Motor neuron (in vitro differentiated cells): Measurements from ENCODE around the gene C20orf204. TPM values are rescaled to one million over a fixed set of nuclear protein-coding genes. Genes with fewer than 3 reads are reported as not detected.
"Not testable (repeated sequence)": the region's sequence is repeated elsewhere in the genome, so short reads cannot be mapped to it uniquely, and the experiment has no call there.

Experiments
- ATAC-seq, 8 experiments: fragments of 200-7000 bp; cut with Tn5 transposase; replicated peaks in 6 of 8; 2 replicates each; pipeline ENCODE4 v1.8.0; 2021; ENCODE audit warnings: mild to moderate bottlenecking in 8 of 8, moderate library complexity in 8 of 8
- H3K27ac ChIP-seq, 2 donors: fragments of 250-450 bp; sonication (Bioruptor Pico); 2 replicates each; pipeline ENCODE4 v1.9.0; 2021; ENCODE audit warnings: antibody characterized with exemption in 2 of 2, mild to moderate bottlenecking in 2 of 2, moderate library complexity in 1 of 2
- H3K4me1 ChIP-seq, 2 donors: fragments of 250-450 bp; sonication (Bioruptor Pico); replicated peaks in 1 of 2; 2 replicates each; pipeline ENCODE4 v1.6.1; 2021; ENCODE audit warnings: antibody characterized with exemption in 2 of 2, mild to moderate bottlenecking in 2 of 2, moderate library complexity in 1 of 2
- H3K4me3 ChIP-seq, 5 donors: fragments of 250-450 bp; sonication (Bioruptor Pico); 2 replicates each; pipeline ENCODE4 v1.9.0; 2021; ENCODE audit warnings: antibody characterized with exemption in 5 of 5, mild to moderate bottlenecking in 5 of 5, moderate library complexity in 4 of 5
- WGBS, 10 experiments: fragments of 450-650 bp; shearing (Covaris generic); methylation state at CpG; one replicate each; pipeline ENCODE4 v1.0.0; 2022; 5-methylcytosine and 5-hydroxymethylcytosine counted together
- in situ Hi-C, 9 experiments: fragments of 400-800 bp; cut with MboI; loops; one replicate each; pipeline ENCODE4 v1.15.0; 2021; ENCODE audit warnings: low sequenced_read_pairs in 9 of 9, low pct_unique_long_range_greater_than_20kb in 2 of 9; ENCODE audit not compliant: unreplicated experiment in 9 of 9
- total RNA-seq, 8 experiments: library from RNA; unstranded; fragments of 300-600 nt; gene quantifications; 2 replicates each; pipeline versions ENCODE4 v1.2.3 to v1.2.4, GENCODE V29; 2022

The C20orf204 gene
- total RNA-seq = 1 to 10 TPM in 4 of 8 experiments, under 1 TPM in 4; 0.61 to 2.5 (median 1.0) TPM

DNA sequence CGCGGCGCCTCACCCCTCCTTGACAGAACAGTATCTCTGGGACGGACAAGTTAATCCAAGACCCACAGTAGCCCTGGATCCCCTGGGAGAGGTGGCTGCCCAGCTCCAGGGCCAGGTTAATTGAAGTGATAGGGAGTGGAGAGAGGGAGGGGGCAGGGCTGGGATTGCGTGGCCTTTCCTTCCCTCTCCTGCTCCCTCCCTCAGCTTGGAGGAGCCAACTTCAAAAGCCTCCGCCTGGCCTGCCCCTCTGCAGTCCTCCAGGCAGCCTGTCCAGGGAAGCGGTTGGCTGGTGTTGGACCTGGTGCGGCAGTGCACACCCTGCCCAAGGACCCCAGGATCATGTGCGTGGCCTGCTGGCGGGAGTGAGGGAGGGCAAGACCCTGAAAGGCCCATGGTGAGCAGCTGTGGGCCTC lies at the start of gene C20orf204:
Gene C20orf204, plus strand, starts transcription at position 250 of the 413 bp plus-strand sequence. Its CDS starts 142 bp downstream, at position 392.
- in situ Hi-C loops = no loop called here

DNA sequence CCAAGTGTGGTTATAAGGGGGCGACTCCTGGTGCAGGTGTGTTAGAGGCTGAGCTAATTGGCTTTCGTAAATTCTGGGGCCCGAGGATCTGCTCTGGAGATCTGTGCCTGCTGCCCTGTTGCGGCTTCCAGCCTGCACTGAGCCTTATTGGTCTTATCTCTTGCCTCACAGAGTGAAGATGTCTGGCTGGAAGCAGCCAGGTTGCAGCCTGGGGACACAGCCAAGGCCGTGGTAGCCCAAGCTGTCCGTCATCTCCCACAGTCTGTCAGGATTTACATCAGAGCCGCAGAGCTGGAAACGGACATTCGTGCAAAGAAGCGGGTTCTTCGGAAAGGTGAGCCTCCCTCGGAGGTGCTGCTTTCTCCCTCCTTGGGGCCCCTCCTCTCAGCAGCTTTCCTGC lies 35.1 kb upstream of the C20orf204 start:
- 80 to 100% (median 96%) methylated on average over 1 to 6 of the region's 12 CpGs; no CpG with 5 or more reads in 3 of the 10 experiments for WGBS, 10 experiments
- Histone ChIP-seq H3K4me3 (no peak overlapping the region), H3K27ac (no peak overlapping the region), H3K4me1 (no peaks in the 10 kb centered on the region)
- ATAC-seq = no peak
- in situ Hi-C loops = no loop called here

More for the DNA sequence above, at the start of gene C20orf204:
- Histone ChIP-seq H3K4me1 (peaks cover 22 to 23% of the 10 kb centered on the region in 2 donors), H3K27ac (no peak within 1 kb of the TSS), H3K4me3 (no peak within 1 kb of the TSS)
- peak in 1 of 8 experiments; percentile 7 for ATAC-seq
- WGBS, 10 experiments = 73% methylated on average over 5 of the region's 10 CpGs; no CpG with 5 or more reads in 9 of the 10 experiments

DNA sequence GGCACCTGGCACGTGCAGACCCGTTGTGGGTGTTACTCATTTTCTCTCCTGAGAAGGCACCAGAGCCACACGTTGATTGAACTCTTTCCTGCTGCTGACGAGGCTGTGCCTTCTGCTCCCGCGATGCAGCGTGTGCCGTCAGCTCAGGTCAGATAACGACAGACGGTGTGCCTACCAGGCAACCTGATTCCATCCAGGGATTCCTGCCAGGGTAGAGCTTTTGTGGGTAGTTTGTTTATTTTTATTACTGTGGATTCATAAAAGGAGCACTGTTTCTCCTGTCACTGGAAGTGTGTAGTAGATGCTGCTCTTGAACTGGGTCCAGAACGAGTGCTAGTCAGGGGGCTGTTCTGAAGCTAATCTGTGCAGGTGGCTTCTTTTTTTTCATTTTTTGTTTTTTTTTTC lies 34.4 kb upstream of the C20orf204 start:
- no peak for ATAC-seq
- no peak overlapping the region for H3K27ac ChIP-seq
- in situ Hi-C loops = no loop called here

GRCh38 chr20:64003960-64004725 lies 31.8 kb upstream of the C20orf204 start:
- ATAC-seq = peak in 3 of 8 experiments; percentile 86 to 99 (median 97)
- 42 to 100% (median 80%) methylated on average over 1 to 4 of the region's 7 CpGs; no CpG with 5 or more reads in 1 of the 10 experiments for WGBS, 10 experiments
- no peak overlapping the region for H3K4me3 ChIP-seq
- no peak overlapping the region for H3K27ac ChIP-seq
- H3K4me1 ChIP-seq = no peaks in the 10 kb centered on the region
- in situ Hi-C loops = no loop called here

More for the DNA sequence above, 34.4 kb upstream of the C20orf204 start:
- H3K4me1 ChIP-seq = no peaks in the 10 kb centered on the region
- WGBS, 10 experiments = 22 to 100% (median 91%) methylated on average over 1 to 11 of the region's 11 CpGs; no CpG with 5 or more reads in 2 of the 10 experiments
- H3K4me3 ChIP-seq = no peak overlapping the region

DNA sequence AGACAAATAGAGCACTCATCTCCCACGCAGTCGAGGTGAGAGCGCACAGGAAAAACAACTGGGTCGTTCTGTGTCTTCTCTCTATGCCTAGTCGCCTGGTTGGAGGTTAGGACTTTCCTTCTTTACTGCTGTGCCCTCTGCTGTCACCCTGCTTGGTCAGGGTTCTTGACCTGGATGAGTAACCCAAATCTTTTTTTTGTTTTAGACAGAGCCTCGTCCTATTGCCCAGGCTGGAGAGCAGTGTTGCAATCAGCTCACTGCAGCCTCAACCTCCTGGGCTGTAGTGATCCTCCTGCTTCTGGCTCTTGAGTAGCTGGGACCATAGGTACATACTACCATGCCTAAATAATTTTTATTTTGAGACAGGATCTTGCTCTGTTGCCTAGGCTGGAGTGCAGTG lies 30.6 kb upstream of the C20orf204 start:
- Histone ChIP-seq H3K4me3 (no peak overlapping the region), H3K27ac (no peak overlapping the region), H3K4me1 (no peaks in the 10 kb centered on the region)
- in situ Hi-C loops = no loop called here
- WGBS, 10 experiments = 80 to 100% (median 97%) methylated on average over 2 to 6 of the region's 6 CpGs; no CpG with 5 or more reads in 3 of the 10 experiments
- no peak for ATAC-seq

DNA sequence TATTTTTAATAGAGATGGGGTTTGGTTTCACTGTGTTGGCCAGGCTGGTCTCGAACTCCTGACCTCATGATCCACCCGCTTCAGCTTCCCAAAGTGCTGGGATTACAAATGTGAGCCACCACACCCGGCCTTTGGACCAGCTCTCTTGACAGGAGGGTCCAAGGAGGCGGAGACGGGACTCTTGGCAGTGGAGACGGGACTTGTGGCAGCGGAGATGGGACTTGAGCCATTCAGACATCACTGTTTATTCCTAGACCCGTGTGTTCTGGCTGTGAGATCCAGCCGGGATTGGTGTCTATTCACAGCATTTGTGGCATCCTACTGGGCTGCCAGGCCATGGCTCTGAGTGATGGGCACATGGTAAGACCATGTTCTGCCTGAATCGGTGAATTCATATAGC lies 29.5 kb upstream of the C20orf204 start:
- ATAC-seq = no peak
- WGBS, 10 experiments = 20 to 98% (median 92%) methylated on average over 1 to 9 of the region's 10 CpGs; no CpG with 5 or more reads in 5 of the 10 experiments
- in situ Hi-C loops = no loop called here

DNA sequence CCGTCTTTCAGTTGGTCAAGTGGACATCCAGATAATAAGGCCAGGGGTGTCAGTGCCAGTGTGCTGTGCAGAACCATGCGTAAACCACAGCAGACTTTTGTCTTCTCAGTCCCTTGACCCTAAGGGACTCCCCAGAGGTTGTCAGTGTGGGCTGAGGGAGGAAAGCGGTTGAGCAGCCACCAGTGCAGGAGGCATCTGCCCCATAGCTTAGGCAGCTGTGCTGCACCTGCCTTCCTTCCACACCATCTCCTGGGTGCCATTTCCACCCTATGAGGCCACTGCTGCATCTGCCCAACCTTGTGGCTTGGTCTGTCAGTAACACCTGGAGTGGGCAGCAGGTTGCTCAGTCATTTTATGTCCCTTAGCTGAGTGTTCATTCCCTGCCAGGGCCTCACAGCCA lies 29.1 kb upstream of the C20orf204 start:
- no peaks in the 10 kb centered on the region for H3K4me1 ChIP-seq
- H3K27ac ChIP-seq = no peak overlapping the region
- WGBS, 10 experiments = 93 to 100% (median 100%) methylated on average over 1 to 2 of the region's 3 CpGs; no CpG with 5 or more reads in 6 of the 10 experiments
- ATAC-seq = no peak
- in situ Hi-C loops = no loop called here
- no peak overlapping the region for H3K4me3 ChIP-seq

More for the DNA sequence above, 29.5 kb upstream of the C20orf204 start:
- Histone ChIP-seq H3K4me3 (no peak overlapping the region), H3K27ac (no peak overlapping the region), H3K4me1 (no peaks in the 10 kb centered on the region)

DNA sequence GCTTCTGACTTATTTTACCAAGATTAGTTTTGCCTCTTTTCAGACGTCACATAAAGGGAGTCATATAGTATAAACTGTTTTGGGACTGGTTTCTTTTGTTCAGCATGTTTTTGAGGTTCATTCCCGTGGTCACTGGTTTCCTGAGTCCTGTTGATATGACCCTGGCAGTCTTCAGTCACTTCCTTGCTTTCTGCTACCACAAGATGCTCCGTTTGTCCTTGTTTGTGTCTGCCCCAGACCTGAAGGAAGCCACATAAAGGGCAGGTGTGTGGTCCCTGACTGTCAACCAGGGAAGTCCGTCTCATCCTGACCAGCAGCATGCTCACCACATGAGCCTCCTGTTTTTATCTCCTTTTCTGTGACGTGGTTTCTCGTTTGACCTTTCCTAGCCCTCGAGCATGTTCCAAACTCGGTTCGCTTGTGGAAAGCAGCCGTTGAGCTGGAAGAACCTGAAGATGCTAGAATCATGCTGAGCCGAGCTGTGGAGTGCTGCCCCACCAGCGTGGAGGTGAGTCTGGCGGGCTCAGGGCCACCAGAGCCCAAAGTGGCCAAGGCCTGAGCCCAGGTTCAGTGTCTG lies 26.1 kb upstream of the C20orf204 start:
- 73 to 96% (median 83%) methylated on average over 2 to 11 of the region's 13 CpGs; no CpG with 5 or more reads in 2 of the 10 experiments for WGBS, 10 experiments
- in situ Hi-C loops = no loop called here
- Histone ChIP-seq H3K4me1 (no peaks in the 10 kb centered on the region), H3K4me3 (no peak overlapping the region), H3K27ac (no peak overlapping the region)
- ATAC-seq = no peak

DNA sequence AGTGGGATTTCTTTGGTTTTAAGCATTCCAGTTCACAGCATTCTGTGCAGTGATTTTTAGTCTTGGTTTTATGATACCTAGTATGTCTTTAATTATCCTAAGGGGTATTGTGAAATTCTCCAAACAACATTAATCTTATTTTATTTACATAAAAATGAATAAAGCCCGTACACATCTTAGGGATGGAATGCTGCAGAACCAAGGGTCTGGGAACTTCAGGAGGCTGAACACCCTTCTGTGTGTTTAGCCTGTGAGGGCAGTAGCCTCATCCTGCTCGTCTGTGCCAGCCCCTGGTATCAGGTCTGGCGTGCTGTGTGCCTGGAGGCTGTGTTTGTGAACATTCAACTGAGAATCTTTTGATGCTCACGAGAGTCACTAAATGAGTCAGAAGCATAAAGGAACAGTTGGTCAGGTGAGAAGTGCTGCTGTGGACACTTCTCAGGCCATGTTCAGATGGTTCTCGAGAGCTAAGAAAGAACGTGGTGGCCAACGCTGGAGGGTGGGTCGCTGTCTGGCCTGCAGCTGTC lies 25.2 kb upstream of the C20orf204 start:
- 0 to 97% (median 83%) methylated on average over 1 to 5 of the region's 8 CpGs; no CpG with 5 or more reads in 3 of the 10 experiments for WGBS, 10 experiments
- H3K4me3 ChIP-seq = no peak overlapping the region
- ATAC-seq = peak in 3 of 8 experiments; percentile 37 to 85 (median 37)
- H3K27ac ChIP-seq = no peak overlapping the region
- in situ Hi-C loops = no loop called here
- no peaks in the 10 kb centered on the region for H3K4me1 ChIP-seq

DNA sequence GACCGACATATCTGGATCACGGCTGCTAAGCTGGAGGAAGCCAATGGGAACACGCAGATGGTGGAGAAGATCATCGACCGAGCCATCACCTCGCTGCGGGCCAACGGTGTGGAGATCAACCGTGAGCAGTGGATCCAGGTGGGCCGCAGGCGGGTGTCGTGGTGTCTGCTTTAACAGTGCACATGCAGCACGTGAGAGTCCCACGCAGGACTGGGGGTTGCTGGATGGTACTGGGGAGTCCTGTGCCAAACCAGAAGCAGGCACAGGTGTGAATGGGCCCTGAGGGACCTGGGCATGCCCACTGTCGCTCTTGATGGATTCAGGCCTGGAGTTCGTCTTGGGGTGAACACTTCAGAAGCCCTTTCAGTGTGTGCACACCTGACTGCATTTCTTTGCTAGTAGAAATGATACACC lies 24.6 kb upstream of the C20orf204 start:
- no peaks in the 10 kb centered on the region for H3K4me1 ChIP-seq
- in situ Hi-C loops = no loop called here
- 80 to 100% (median 89%) methylated on average over 1 to 3 of the region's 16 CpGs; no CpG with 5 or more reads in 6 of the 10 experiments for WGBS, 10 experiments
- H3K27ac ChIP-seq = no peak overlapping the region
- H3K4me3 ChIP-seq = no peak overlapping the region
- ATAC-seq = no peak

- WGBS, 10 experiments = 80 to 100% (median 97%) methylated on average over 1 to 3 of the region's 20 CpGs; no CpG with 5 or more reads in 6 of the 10 experiments
- in situ Hi-C loops, ATAC-seq, H3K27ac ChIP-seq, H3K4me3 ChIP-seq, H3K4me1 ChIP-seq: not testable (repeated sequence)
Measured at GRCh38 chr20:64012385-64013154, 23.4 kb upstream of the C20orf204 start.

- WGBS, 10 experiments = 36 to 93% (median 82%) methylated on average over 1 to 2 of the region's 2 CpGs; no CpG with 5 or more reads in 4 of the 10 experiments
- Histone ChIP-seq H3K27ac (no peak overlapping the region), H3K4me1 (no peaks in the 10 kb centered on the region), H3K4me3 (no peak overlapping the region)
- in situ Hi-C loops = no loop called here
- peak in 3 of 8 experiments; percentile 82 to 91 (median 90) for ATAC-seq
Measured at GRCh38 chr20:64015635-64016034, 20.3 kb upstream of the C20orf204 start.
